GM18907 (cell line): ENCODE results near the gene KRTAP2-4.
"Not testable (repeated sequence)": the region's sequence is repeated elsewhere in the genome, so short reads cannot be mapped to it uniquely, and the experiment has no call there.

Experiments used
- ATAC-seq: cut with Tn5 transposase; IDR thresholded peaks from one replicate; pipeline ENCODE4 v1.9.1; 2021; ENCODE audit warnings: mild to moderate bottlenecking, moderate library complexity; ENCODE audit not compliant: unreplicated experiment

KRTAP2-4 gene

GRCh38 chr17:41040783-41041571 is 24.7 kb downstream of the KRTAP2-4 start, which contains the start of gene KRTAP1-1:
Gene KRTAP1-1, minus strand, starts transcription at chr17:41041450. Its CDS starts 53 bp downstream, at chr17:41041397.
- not testable (repeated sequence) for ATAC-seq

DNA sequence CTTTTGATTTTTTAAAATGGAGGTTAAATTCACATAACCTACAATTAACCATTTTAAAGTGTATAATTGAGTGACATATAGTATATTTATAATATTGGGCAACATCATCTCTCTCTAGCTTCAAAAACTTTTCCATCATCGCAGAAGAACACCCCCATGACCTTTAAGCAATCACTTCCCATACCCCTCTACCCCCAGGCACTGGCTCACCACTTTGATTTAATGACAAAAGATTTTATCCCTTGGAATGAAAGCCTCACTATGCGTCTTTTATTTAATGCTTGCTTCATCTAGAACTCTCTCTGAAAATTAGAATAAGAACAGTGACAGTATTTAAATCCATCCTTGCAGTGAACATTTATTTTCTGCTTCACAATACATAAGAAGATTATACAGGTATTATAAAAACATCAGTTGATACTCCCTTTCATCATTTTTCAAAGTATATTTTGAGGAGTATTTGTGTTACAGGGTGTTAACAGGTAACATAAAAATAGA is 27.8 kb downstream of the KRTAP2-4 start:
- ATAC-seq: no peak

DNA sequence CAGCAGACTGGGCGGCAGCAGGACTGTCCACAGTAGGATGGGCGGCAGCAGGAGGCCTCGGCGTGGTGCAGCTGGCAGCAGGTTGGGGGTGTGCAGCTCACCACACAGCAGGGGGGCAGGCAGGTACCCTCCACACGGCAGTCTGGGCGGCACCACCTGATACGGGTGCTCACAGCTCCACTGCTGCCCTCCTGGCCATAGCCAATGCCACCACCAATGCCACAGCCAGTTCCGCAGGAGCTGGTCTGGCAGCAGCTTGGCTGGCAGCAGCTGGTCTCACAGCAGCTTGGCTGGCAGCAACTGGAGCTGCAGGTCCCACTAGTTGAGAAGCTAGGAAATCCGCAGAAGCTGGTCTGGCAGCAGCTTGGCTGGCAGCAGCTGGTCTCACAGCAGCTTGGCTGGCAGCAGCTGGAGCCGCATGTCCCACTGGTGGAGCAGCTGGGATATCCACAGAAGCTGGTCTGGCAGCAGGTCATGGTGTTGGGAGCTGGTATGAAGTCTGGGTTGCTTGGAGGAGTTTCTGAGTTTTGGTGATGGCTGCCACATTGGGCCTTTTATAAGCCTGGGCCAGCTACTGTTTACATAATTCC is 31.2 kb downstream of the KRTAP2-4 start, which contains the start of gene KRTAP1-3:
TSS of gene KRTAP1-3 (minus strand) at position 529 of the 590 bp plus-strand sequence. CDS start at position 476, 53 bp downstream.
- ATAC-seq: not testable (repeated sequence)

DNA sequence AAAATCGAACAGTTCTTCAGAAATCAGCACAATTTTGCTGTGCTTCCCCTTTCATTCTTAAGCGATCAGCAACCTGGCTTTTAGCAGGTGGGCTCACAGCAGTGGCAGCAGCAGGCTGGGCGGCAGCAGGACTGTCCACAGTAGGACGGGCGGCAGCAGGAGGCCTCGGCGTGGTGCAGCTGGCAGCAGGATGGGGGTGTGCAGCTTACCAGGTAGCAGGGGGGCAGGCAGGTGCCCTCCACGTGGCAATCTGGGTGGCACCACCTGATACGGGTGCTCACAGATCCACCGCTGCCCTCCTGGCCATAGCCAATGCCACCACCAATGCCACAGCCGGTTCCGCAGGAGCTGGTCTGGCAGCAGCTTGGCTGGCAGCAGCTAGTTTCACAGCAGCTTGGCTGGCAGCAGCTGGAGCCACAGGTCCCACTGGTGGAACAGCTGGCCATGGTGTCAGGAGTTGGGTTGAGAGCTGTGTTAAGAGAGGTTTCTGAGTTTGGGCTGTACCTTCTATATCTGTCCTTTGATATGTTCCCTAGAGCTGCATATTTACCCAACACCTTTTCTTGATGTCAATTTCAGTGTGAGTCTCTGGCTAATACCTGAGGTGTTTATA is 35.9 kb downstream of the KRTAP2-4 start, which contains the start of gene KRTAP1-4:
TSS of gene KRTAP1-4 (minus strand) at position 563 of the 613 bp plus-strand sequence. CDS start at position 446, 117 bp downstream.
- no peak for ATAC-seq

- no peak for ATAC-seq
Measured at GRCh38 chr17:41026715-41027471, 38.8 kb downstream of the KRTAP2-4 start, which contains the start of gene KRTAP1-5. Gene KRTAP1-5, minus strand, starts transcription at chr17:41027208. Its CDS starts 53 bp downstream, at chr17:41027155.

DNA sequence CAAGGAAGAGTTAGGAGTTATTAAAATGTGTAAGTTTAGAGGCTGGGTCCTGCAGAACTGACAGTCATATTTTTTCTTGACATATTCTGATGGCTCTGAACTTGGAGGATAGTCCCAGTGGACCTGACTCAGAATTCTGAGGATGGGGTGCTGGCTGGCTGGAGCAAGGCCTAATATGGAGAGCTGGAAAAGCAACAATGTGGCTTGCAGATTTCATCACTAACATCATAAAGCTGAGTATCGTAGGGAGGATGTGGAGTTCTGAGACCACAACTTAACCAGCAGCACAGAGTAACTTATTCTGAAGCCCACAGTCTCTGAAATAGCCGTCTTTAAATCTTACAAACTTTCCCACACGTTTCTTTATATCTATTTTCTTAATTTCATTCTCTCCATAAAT is 41.0 kb downstream of the KRTAP2-4 start:
- ATAC-seq: no peak

DNA sequence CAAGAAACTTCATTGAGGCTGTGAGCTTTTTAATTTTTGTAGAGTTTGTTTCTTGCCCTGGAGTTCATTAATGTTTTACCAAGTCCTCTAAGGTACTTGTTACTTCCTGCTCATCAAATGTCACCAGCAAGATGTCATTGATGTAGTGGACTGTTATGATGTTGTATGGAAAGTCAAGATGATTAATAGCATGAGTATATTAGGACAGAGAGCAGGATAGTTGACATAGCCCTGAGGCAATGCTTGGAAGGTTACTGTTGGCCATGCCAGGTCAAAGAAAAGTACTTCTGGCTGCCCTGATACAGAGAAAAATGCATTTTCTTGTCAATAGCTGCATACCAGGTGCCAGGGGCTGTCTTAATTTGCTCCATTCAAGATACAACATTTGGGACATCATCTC is 45.3 kb downstream of the KRTAP2-4 start:
- ATAC-seq: no peak

GRCh38 chr17:41019415-41019814 is 46.3 kb downstream of the KRTAP2-4 start:
- no peak for ATAC-seq

GRCh38 chr17:41018541-41018940 is 47.1 kb downstream of the KRTAP2-4 start:
- no peak for ATAC-seq

DNA sequence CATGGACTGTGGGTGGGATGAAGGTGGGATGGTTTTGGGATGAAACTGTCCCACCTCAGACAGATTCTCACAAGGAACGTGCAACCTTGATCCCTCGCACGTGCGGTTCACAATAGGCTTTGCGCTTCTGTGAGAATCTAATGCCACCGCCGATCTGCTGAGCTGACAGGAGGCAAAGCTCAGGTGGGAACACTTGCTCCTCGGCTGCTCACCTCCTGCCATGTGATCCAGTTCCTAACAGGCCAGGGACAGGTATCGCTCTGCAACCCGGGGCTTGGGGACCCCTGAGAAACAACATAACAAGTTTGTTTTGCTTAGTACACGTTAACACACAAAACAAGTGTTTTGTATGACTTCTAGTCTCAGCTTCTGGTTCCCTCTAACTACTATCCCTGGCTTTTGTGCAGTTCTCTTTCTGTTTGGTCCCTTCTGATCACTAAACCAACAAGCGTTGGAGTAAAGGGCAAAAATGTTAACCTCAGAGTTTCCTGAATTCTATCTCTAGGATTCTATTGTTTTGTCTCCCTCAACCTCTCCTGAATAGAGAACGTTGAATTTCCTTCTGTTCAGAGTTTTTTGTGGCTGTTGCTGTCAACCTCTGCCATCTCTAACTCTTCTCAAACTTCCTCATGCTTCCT is 49.0 kb downstream of the KRTAP2-4 start:
- no peak for ATAC-seq

GRCh38 chr17:41015454-41015853 is 50.2 kb downstream of the KRTAP2-4 start:
- ATAC-seq: no peak
